IPS-15b (cell line): Measurements from ENCODE around the gene APOBEC4.
"Not testable (repeated sequence)": the region's sequence is repeated elsewhere in the genome, so short reads cannot be mapped to it uniquely, and the experiment has no call there.

Experiments
- H3K27me3 ChIP-seq: one replicate; pipeline ENCODE4 v1.6.1; 2013; ENCODE audit warnings: low read length; ENCODE audit not compliant: control insufficient read depth, insufficient read depth
- H3K36me3 ChIP-seq: one replicate; pipeline ENCODE4 v1.6.1; 2013; ENCODE audit warnings: low read length; ENCODE audit not compliant: control insufficient read depth, insufficient read depth
- H3K4me1 ChIP-seq: one replicate; pipeline ENCODE4 v1.6.1; 2013; ENCODE audit warnings: mild to moderate bottlenecking, low read length; ENCODE audit not compliant: control insufficient read depth, insufficient read depth
- H3K4me3 ChIP-seq: one replicate; pipeline ENCODE4 v1.5.1; 2013; ENCODE audit warnings: low read depth, low read length
- H3K9ac ChIP-seq: one replicate; pipeline ENCODE4 v1.6.1; 2013; ENCODE audit warnings: low read depth, mild to moderate bottlenecking, low read length
- H3K9me3 ChIP-seq: one replicate; pipeline ENCODE4 v1.6.1; 2013; ENCODE audit warnings: mild to moderate bottlenecking, low read length; ENCODE audit not compliant: control insufficient read depth, insufficient read depth

Gene APOBEC4

GRCh38 chr1:183688341-183689060 is 35.4 kb upstream of the APOBEC4 start:
- no peaks in the 10 kb centered on the region for H3K4me1 ChIP-seq
- no peaks in the 10 kb centered on the region for H3K36me3 ChIP-seq
- no peaks in the 10 kb centered on the region for H3K27me3 ChIP-seq
- no peak overlapping the region for H3K9ac ChIP-seq
- H3K4me3 ChIP-seq = no peak overlapping the region
- H3K9me3 ChIP-seq = no peaks in the 10 kb centered on the region

- H3K9me3 ChIP-seq = no peaks in the 10 kb centered on the region
- H3K27me3 ChIP-seq = no peaks in the 10 kb centered on the region
- H3K4me3 ChIP-seq = no peak overlapping the region
- no peaks in the 10 kb centered on the region for H3K36me3 ChIP-seq
- no peak overlapping the region for H3K9ac ChIP-seq
- no peaks in the 10 kb centered on the region for H3K4me1 ChIP-seq
These were observed 34.6 kb upstream of the APOBEC4 start for GRCh38 chr1:183687546-183688304.

GRCh38 chr1:183686229-183686628 is 33.1 kb upstream of the APOBEC4 start:
- no peaks in the 10 kb centered on the region for H3K36me3 ChIP-seq
- no peak overlapping the region for H3K9ac ChIP-seq
- no peak overlapping the region for H3K4me3 ChIP-seq
- H3K27me3 ChIP-seq = no peaks in the 10 kb centered on the region
- H3K4me1 ChIP-seq = no peaks in the 10 kb centered on the region
- H3K9me3 ChIP-seq = no peaks in the 10 kb centered on the region

GRCh38 chr1:183685112-183685713 is 32.1 kb upstream of the APOBEC4 start:
- H3K4me3 ChIP-seq = no peak overlapping the region
- no peaks in the 10 kb centered on the region for H3K4me1 ChIP-seq
- H3K36me3 ChIP-seq = no peaks in the 10 kb centered on the region
- H3K27me3 ChIP-seq = no peaks in the 10 kb centered on the region
- H3K9me3 ChIP-seq = no peaks in the 10 kb centered on the region
- H3K9ac ChIP-seq = no peak overlapping the region

- not testable (repeated sequence) for H3K4me1 ChIP-seq, H3K36me3 ChIP-seq, H3K9me3 ChIP-seq
These were observed 26.2 kb upstream of the APOBEC4 start for GRCh38 chr1:183679363-183679762.

GRCh38 chr1:183678819-183679218 is 25.7 kb upstream of the APOBEC4 start:
- no peaks in the 10 kb centered on the region for H3K27me3 ChIP-seq
- H3K9ac ChIP-seq = no peak overlapping the region
- no peaks in the 10 kb centered on the region for H3K36me3 ChIP-seq
- H3K9me3 ChIP-seq = no peaks in the 10 kb centered on the region
- no peak overlapping the region for H3K4me3 ChIP-seq
- no peaks in the 10 kb centered on the region for H3K4me1 ChIP-seq

More at GRCh38 chr1:183679363-183679762, 26.2 kb upstream of the APOBEC4 start:
- H3K27me3 ChIP-seq, H3K9ac ChIP-seq, H3K4me3 ChIP-seq: not testable (repeated sequence)

- no peaks in the 10 kb centered on the region for H3K27me3 ChIP-seq
- H3K9me3 ChIP-seq = no peaks in the 10 kb centered on the region
- no peak overlapping the region for H3K9ac ChIP-seq
- H3K36me3 ChIP-seq = no peaks in the 10 kb centered on the region
- no peaks in the 10 kb centered on the region for H3K4me1 ChIP-seq
- H3K4me3 ChIP-seq = no peak overlapping the region
These were observed 23.6 kb upstream of the APOBEC4 start for GRCh38 chr1:183676586-183677189.

- no peak overlapping the region for H3K9ac ChIP-seq
- no peaks in the 10 kb centered on the region for H3K9me3 ChIP-seq
These were observed 22.9 kb upstream of the APOBEC4 start for GRCh38 chr1:183675883-183676585.

GRCh38 chr1:183675381-183675780 is 22.3 kb upstream of the APOBEC4 start:
- Histone ChIP-seq H3K9me3 (no peaks in the 10 kb centered on the region), H3K36me3 (no peaks in the 10 kb centered on the region), H3K27me3 (no peaks in the 10 kb centered on the region), H3K9ac (no peak overlapping the region), H3K4me1 (no peaks in the 10 kb centered on the region), H3K4me3 (no peak overlapping the region)

More at GRCh38 chr1:183675883-183676585, 22.9 kb upstream of the APOBEC4 start:
- Histone ChIP-seq H3K27me3 (no peaks in the 10 kb centered on the region), H3K4me1 (no peaks in the 10 kb centered on the region), H3K36me3 (no peaks in the 10 kb centered on the region), H3K4me3 (no peak overlapping the region)

- Histone ChIP-seq H3K9ac (no peak overlapping the region), H3K27me3 (no peaks in the 10 kb centered on the region), H3K4me3 (no peak overlapping the region), H3K36me3 (no peaks in the 10 kb centered on the region), H3K9me3 (no peaks in the 10 kb centered on the region), H3K4me1 (no peaks in the 10 kb centered on the region)
These were observed 21.8 kb upstream of the APOBEC4 start for GRCh38 chr1:183674886-183675285.

GRCh38 chr1:183674339-183674738 is 21.2 kb upstream of the APOBEC4 start:
- no peaks in the 10 kb centered on the region for H3K36me3 ChIP-seq
- no peaks in the 10 kb centered on the region for H3K9me3 ChIP-seq
- H3K9ac ChIP-seq = no peak overlapping the region
- H3K4me3 ChIP-seq = no peak overlapping the region
- H3K27me3 ChIP-seq = no peaks in the 10 kb centered on the region
- no peaks in the 10 kb centered on the region for H3K4me1 ChIP-seq
